Trophoblast cell (in vitro differentiated cells and primary cell): ENCODE data around the gene RNF138.
"Not testable (repeated sequence)": the region's sequence is repeated elsewhere in the genome, so short reads cannot be mapped to it uniquely, and the experiment has no call there.

Experiments
- DNase-seq, 2 donors: peaks; one replicate each; pipeline ENCODE4 v3.0.0-alpha.2; 2016
- H2AFZ ChIP-seq: 2 replicates; pipeline ENCODE4 v1.6.1; 2013; ENCODE audit warnings: low read length, moderate library complexity, mild to moderate bottlenecking; ENCODE audit not compliant: insufficient read depth, poor library complexity
- H2AK5ac ChIP-seq: 2 replicates; pipeline ENCODE4 v1.6.1; 2013; ENCODE audit warnings: mild to moderate bottlenecking, low read length
- H2BK120ac ChIP-seq: 2 replicates; pipeline ENCODE4 v1.6.1; 2013; ENCODE audit warnings: low read length, mild to moderate bottlenecking, moderate library complexity; ENCODE audit not compliant: insufficient read depth, poor library complexity
- H2BK12ac ChIP-seq: 2 replicates; pipeline ENCODE4 v1.6.1; 2013; ENCODE audit warnings: mild to moderate bottlenecking, low read length, moderate library complexity
- H2BK5ac ChIP-seq: 2 replicates; pipeline ENCODE4 v1.6.1; 2013; ENCODE audit warnings: low read length, low read depth, moderate library complexity, mild to moderate bottlenecking; ENCODE audit not compliant: poor library complexity
- H3K14ac ChIP-seq: 2 replicates; pipeline ENCODE4 v1.6.1; 2013; ENCODE audit warnings: mild to moderate bottlenecking, low read length
- H3K18ac ChIP-seq: 2 replicates; pipeline ENCODE4 v1.6.1; 2013; ENCODE audit warnings: mild to moderate bottlenecking, low read length
- H3K23ac ChIP-seq: 2 replicates; pipeline ENCODE4 v1.6.1; 2013; ENCODE audit warnings: low read length
- H3K27ac ChIP-seq: 2 replicates; pipeline ENCODE4 v1.5.1; 2013; ENCODE audit warnings: low read depth, mild to moderate bottlenecking, inconsistent platforms, low read length, moderate library complexity
- H3K27me3 ChIP-seq: 2 replicates; pipeline ENCODE4 v1.6.1; 2013; ENCODE audit warnings: inconsistent platforms, mild to moderate bottlenecking, low read length, moderate library complexity; ENCODE audit not compliant: insufficient read depth
- H3K36me3 ChIP-seq, 2 experiments: 1 replicate in 1 of 2; 2 replicates in 1 of 2; pipeline ENCODE4 v1.6.1; 2013; ENCODE audit warnings: low read length in 2 of 2, mild to moderate bottlenecking in 2 of 2, moderate library complexity in 1 of 2; ENCODE audit not compliant: insufficient read depth in 2 of 2, control insufficient read depth in 1 of 2
- H3K4ac ChIP-seq: 2 replicates; pipeline ENCODE4 v1.6.1; 2013; ENCODE audit warnings: low read depth, mild to moderate bottlenecking, low read length, moderate library complexity
- H3K4me1 ChIP-seq, 2 experiments: 1 replicate in 1 of 2; 2 replicates in 1 of 2; pipeline ENCODE4 v1.6.1; 2013; ENCODE audit warnings: low read length in 2 of 2, mild to moderate bottlenecking in 2 of 2, moderate library complexity in 1 of 2; ENCODE audit not compliant: insufficient read depth in 2 of 2, control insufficient read depth in 1 of 2
- H3K4me2 ChIP-seq: 2 replicates; pipeline ENCODE4 v1.6.1; 2013; ENCODE audit warnings: inconsistent platforms, mild to moderate bottlenecking, low read length, moderate library complexity
- H3K4me3 ChIP-seq: 2 replicates; pipeline ENCODE4 v1.5.1; 2013; ENCODE audit warnings: mild to moderate bottlenecking, low read depth, low read length, inconsistent platforms
- H3K79me1 ChIP-seq: one replicate; pipeline ENCODE4 v1.6.1; 2013; ENCODE audit warnings: low read length
- H3K79me2 ChIP-seq: 2 replicates; pipeline ENCODE4 v1.6.1; 2013; ENCODE audit warnings: low read length, mild to moderate bottlenecking; ENCODE audit not compliant: control insufficient read depth, insufficient read depth, poor library complexity
- H3K9ac ChIP-seq: 2 replicates; pipeline ENCODE4 v1.6.1; 2013; ENCODE audit warnings: mild to moderate bottlenecking, low read length
- H3K9me3 ChIP-seq: 2 replicates; pipeline ENCODE4 v1.6.1; 2013; ENCODE audit warnings: low read depth, mild to moderate bottlenecking, control low read depth, inconsistent platforms, low read length; ENCODE audit not compliant: insufficient read depth
- H4K12ac ChIP-seq: 2 replicates; pipeline ENCODE4 v1.6.1; 2013; ENCODE audit warnings: low read depth, mild to moderate bottlenecking, low read length, moderate library complexity
- H4K8ac ChIP-seq: 2 replicates; pipeline ENCODE4 v1.6.1; 2013; ENCODE audit warnings: low read depth, mild to moderate bottlenecking, low read length, moderate library complexity
- H4K91ac ChIP-seq: one replicate; pipeline ENCODE4 v1.6.1; 2013; ENCODE audit warnings: low read depth, mild to moderate bottlenecking, low read length, moderate library complexity
- WGBS: extraction: QIAGEN DNeasy Blood & Tissue Kit; methylation state at CpG from one replicate; pipeline ENCODE4 v1.1.7; 2013; ENCODE audit warnings: missing lambda C conversion rate; ENCODE audit not compliant: insufficient read length, insufficient coverage; ENCODE audit errors: extremely low coverage; 5-methylcytosine and 5-hydroxymethylcytosine counted together

RNF138 gene

GRCh38 chr18:32083781-32084180 is 7.9 kb upstream of the RNF138 start:
- no peak overlapping the region for H3K14ac ChIP-seq
- H3K4me2 ChIP-seq, result no peak overlapping the region
- H3K23ac ChIP-seq, result no peak overlapping the region
- 100% methylated on average over 1 of the region's 8 CpGs for WGBS
- H2AK5ac ChIP-seq, result no peak overlapping the region
- no peak overlapping the region for H2BK12ac ChIP-seq
- H3K27me3 ChIP-seq, result no peaks in the 10 kb centered on the region
- H3K79me1 ChIP-seq, result no peaks in the 10 kb centered on the region
- H2BK120ac ChIP-seq, result no peak overlapping the region
- no peaks in the 10 kb centered on the region for H3K36me3 ChIP-seq
- H3K4ac ChIP-seq, result no peak overlapping the region
- no peak overlapping the region for H2BK5ac ChIP-seq
- no peak overlapping the region for H3K27ac ChIP-seq
- H3K4me1 ChIP-seq, result no peaks in the 10 kb centered on the region
- no peak overlapping the region for H3K4me3 ChIP-seq
- H3K9ac ChIP-seq, result no peak overlapping the region
- H4K12ac ChIP-seq, result no peak overlapping the region
- H4K8ac ChIP-seq, result no peak overlapping the region
- H3K79me2 ChIP-seq, result no peaks in the 10 kb centered on the region
- H2AFZ ChIP-seq, result no peak overlapping the region
- DNase-seq, result no peak
- no peak overlapping the region for H3K18ac ChIP-seq
- H3K9me3 ChIP-seq, result no peaks in the 10 kb centered on the region
- H4K91ac ChIP-seq, result no peak overlapping the region

GRCh38 chr18:32086881-32087280 is 4.8 kb upstream of the RNF138 start:
- peaks cover 2% of the 10 kb centered on the region for H3K79me2 ChIP-seq
- DNase-seq, result peak in 1 of 2 donors; percentile 14
- H4K91ac ChIP-seq, result no peak overlapping the region
- H2BK120ac ChIP-seq, result no peak overlapping the region
- no peak overlapping the region for H3K23ac ChIP-seq
- H3K27ac ChIP-seq, result no peak overlapping the region
- no peak overlapping the region for H2AFZ ChIP-seq
- no peak overlapping the region for H2BK12ac ChIP-seq
- H4K8ac ChIP-seq, result no peak overlapping the region
- H3K4me1 ChIP-seq, result no peaks in the 10 kb centered on the region
- H3K9me3 ChIP-seq, result no peaks in the 10 kb centered on the region
- H3K14ac ChIP-seq, result no peak overlapping the region
- peaks cover 2% of the 10 kb centered on the region for H3K79me1 ChIP-seq
- no peak overlapping the region for H3K4me3 ChIP-seq
- H2BK5ac ChIP-seq, result no peak overlapping the region
- no peaks in the 10 kb centered on the region for H3K27me3 ChIP-seq
- no peak overlapping the region for H3K9ac ChIP-seq
- no peak overlapping the region for H3K4me2 ChIP-seq
- no peak overlapping the region for H3K4ac ChIP-seq
- no peaks in the 10 kb centered on the region for H3K36me3 ChIP-seq
- H3K18ac ChIP-seq, result no peak overlapping the region
- no peak overlapping the region for H4K12ac ChIP-seq
- no CpG with 5 or more reads among the region's 6 CpGs for WGBS
- no peak overlapping the region for H2AK5ac ChIP-seq

DNA sequence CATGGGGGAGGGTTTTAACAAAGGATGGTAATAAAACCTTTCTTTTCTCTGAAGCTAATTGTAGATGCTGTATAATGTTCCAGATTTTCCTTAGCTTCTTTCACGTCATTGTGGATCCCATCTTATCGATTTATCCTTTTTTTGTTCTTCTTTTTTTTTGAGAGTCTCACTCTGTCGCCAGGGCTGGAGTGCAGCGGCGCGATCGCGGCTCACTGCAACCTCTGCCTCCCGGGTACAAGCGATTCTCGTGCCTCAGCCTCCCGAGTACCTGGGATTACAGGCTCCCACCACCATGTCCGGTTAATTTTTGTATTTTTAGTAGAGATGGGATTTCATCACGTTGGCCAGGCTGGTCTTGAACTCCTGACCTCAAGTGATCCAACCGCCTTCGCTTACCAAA is 843 bp upstream of the RNF138 start:
- H3K4me2 ChIP-seq, H3K36me3 ChIP-seq, H3K14ac ChIP-seq, H2AFZ ChIP-seq, H2BK120ac ChIP-seq, H2BK5ac ChIP-seq, H3K4me1 ChIP-seq, H3K18ac ChIP-seq, H2BK12ac ChIP-seq, H4K91ac ChIP-seq, H3K9ac ChIP-seq, H3K9me3 ChIP-seq, H3K27me3 ChIP-seq, H4K12ac ChIP-seq, H2AK5ac ChIP-seq, DNase-seq, H3K4ac ChIP-seq, H3K4me3 ChIP-seq, H4K8ac ChIP-seq, H3K23ac ChIP-seq, H3K27ac ChIP-seq: not testable (repeated sequence)
- no CpG with 5 or more reads among the region's 16 CpGs for WGBS
- Histone ChIP-seq H3K79me2 (peaks cover 12% of the 10 kb centered on the region), H3K79me1 (peaks cover 13% of the 10 kb centered on the region)

GRCh38 chr18:32091325-32091723 is 350 bp upstream of the RNF138 start:
- Histone ChIP-seq H3K23ac (no peak overlapping the region), H2BK120ac (no peak overlapping the region), H3K9me3 (no peaks in the 10 kb centered on the region), H3K14ac (no peak overlapping the region), H2BK5ac (no peak overlapping the region), H2AFZ (peak overlapping the region; percentile 86), H3K4ac (no peak overlapping the region), H3K9ac (no peak overlapping the region), H2AK5ac (no peak overlapping the region), H3K4me2 (peak overlapping the region; percentile 91), H2BK12ac (no peak overlapping the region), H4K12ac (no peak overlapping the region), H3K4me3 (no peak overlapping the region), H4K91ac (no peak overlapping the region), H3K79me1 (peaks cover 13% of the 10 kb centered on the region), H3K27ac (no peak overlapping the region), H3K27me3 (no peaks in the 10 kb centered on the region), H3K18ac (no peak overlapping the region), H3K36me3 (no peaks in the 10 kb centered on the region), H3K4me1 (no peaks in the 10 kb centered on the region), H4K8ac (no peak overlapping the region), H3K79me2 (peaks cover 12% of the 10 kb centered on the region)
- no CpG with 5 or more reads among the region's 7 CpGs for WGBS
- no peak for DNase-seq
